KOPT-K1 (cell line): ENCODE measurements around the gene ERVW-1.
A peak's percentile ranks its signal among the peaks of the same experiment; 100 is the strongest.
"Not testable (repeated sequence)": the region's sequence is repeated elsewhere in the genome, so short reads cannot be mapped to it uniquely, and the experiment has no call there.

Experiments used
- H3K27ac ChIP-seq: fragments of 200-600 bp; sonication (generic); 2 replicates; pipeline ENCODE4 v1.5.1; 2016; ENCODE audit warnings: antibody characterized with exemption, mild to moderate bottlenecking, low read depth, low read length; ENCODE audit not compliant: poor library complexity, severe bottlenecking
- H3K36me3 ChIP-seq: fragments of 200-600 bp; sonication (generic); 2 replicates; pipeline ENCODE4 v1.5.1; 2017; ENCODE audit warnings: antibody characterized with exemption, mild to moderate bottlenecking, low read length, moderate library complexity; ENCODE audit not compliant: insufficient read depth
- H3K9me3 ChIP-seq: fragments of 200-600 bp; sonication (generic); 2 replicates; pipeline ENCODE4 v1.5.1; 2017; ENCODE audit warnings: antibody characterized with exemption, low read length, mild to moderate bottlenecking; ENCODE audit not compliant: insufficient read depth, poor library complexity, severe bottlenecking

Gene ERVW-1

GRCh38 chr7:92451645-92452044, 26.1 kb downstream of the ERVW-1 start:
- Histone ChIP-seq H3K9me3 (no peaks in the 10 kb centered on the region), H3K36me3 (peaks cover 56% of the 10 kb centered on the region)

GRCh38 chr7:92448205-92448747, 29.5 kb downstream of the ERVW-1 start:
- Histone ChIP-seq H3K9me3 (no peaks in the 10 kb centered on the region), H3K27ac (peak overlapping the region; percentile 93), H3K36me3 (peaks cover 30% of the 10 kb centered on the region; the same call in 1 of the 2 replicates)

More at GRCh38 chr7:92451645-92452044, 26.1 kb downstream of the ERVW-1 start:
- no peak overlapping the region for H3K27ac ChIP-seq

- Histone ChIP-seq H3K36me3 (peaks cover 23% of the 10 kb centered on the region; the same call in 1 of the 2 replicates), H3K9me3 (no peaks in the 10 kb centered on the region)
These were observed 30.2 kb downstream of the ERVW-1 start, which contains the start of gene GATAD1 for GRCh38 chr7:92447345-92448204. GATAD1 (plus strand) TSS chr7:92447482; CDS start chr7:92447730, 248 bp downstream.

GRCh38 chr7:92446869-92447344, 30.8 kb downstream of the ERVW-1 start:
- peaks cover 17% of the 10 kb centered on the region; the same call in 1 of the 2 replicates for H3K36me3 ChIP-seq
- no peaks in the 10 kb centered on the region for H3K9me3 ChIP-seq
- peak overlapping the region; percentile 93 for H3K27ac ChIP-seq

More at GRCh38 chr7:92447345-92448204, 30.2 kb downstream of the ERVW-1 start, which contains the start of gene GATAD1:
- H3K27ac ChIP-seq = peak within 1 kb of the TSS; percentile 93

- H3K9me3 ChIP-seq, H3K27ac ChIP-seq, H3K36me3 ChIP-seq: not testable (repeated sequence)
These were observed 35.0 kb downstream of the ERVW-1 start for GRCh38 chr7:92442720-92443119.

- H3K27ac ChIP-seq = no peak overlapping the region
These were observed 39.7 kb downstream of the ERVW-1 start for GRCh38 chr7:92437956-92438491.

GRCh38 chr7:92436612-92437445, 40.9 kb downstream of the ERVW-1 start:
- no peak overlapping the region for H3K27ac ChIP-seq

More at GRCh38 chr7:92437956-92438491, 39.7 kb downstream of the ERVW-1 start:
- H3K36me3 ChIP-seq = no peaks in the 10 kb centered on the region
- H3K9me3 ChIP-seq = no peaks in the 10 kb centered on the region

GRCh38 chr7:92435542-92435941, 42.2 kb downstream of the ERVW-1 start:
- no peak overlapping the region for H3K27ac ChIP-seq
- no peaks in the 10 kb centered on the region for H3K9me3 ChIP-seq
- H3K36me3 ChIP-seq = no peaks in the 10 kb centered on the region

More at GRCh38 chr7:92436612-92437445, 40.9 kb downstream of the ERVW-1 start:
- H3K9me3 ChIP-seq = no peaks in the 10 kb centered on the region
- no peaks in the 10 kb centered on the region for H3K36me3 ChIP-seq

- H3K27ac ChIP-seq = no peak overlapping the region
- H3K36me3 ChIP-seq = no peaks in the 10 kb centered on the region
These were observed 44.7 kb downstream of the ERVW-1 start for GRCh38 chr7:92433019-92433418.

GRCh38 chr7:92432299-92432946, 45.3 kb downstream of the ERVW-1 start:
- no peaks in the 10 kb centered on the region for H3K36me3 ChIP-seq
- no peak overlapping the region for H3K27ac ChIP-seq
- H3K9me3 ChIP-seq = no peaks in the 10 kb centered on the region

More at GRCh38 chr7:92433019-92433418, 44.7 kb downstream of the ERVW-1 start:
- no peaks in the 10 kb centered on the region for H3K9me3 ChIP-seq

GRCh38 chr7:92427193-92427592, 50.6 kb downstream of the ERVW-1 start:
- Histone ChIP-seq H3K36me3 (no peaks in the 10 kb centered on the region), H3K27ac (no peak overlapping the region), H3K9me3 (no peaks in the 10 kb centered on the region)

- Histone ChIP-seq H3K27ac (no peak overlapping the region), H3K36me3 (no peaks in the 10 kb centered on the region), H3K9me3 (no peaks in the 10 kb centered on the region)
These were observed 52.3 kb downstream of the ERVW-1 start for GRCh38 chr7:92425311-92425947.

GRCh38 chr7:92423710-92424131, 54.0 kb downstream of the ERVW-1 start:
- H3K36me3 ChIP-seq = no peaks in the 10 kb centered on the region
- H3K27ac ChIP-seq = no peak overlapping the region
- no peaks in the 10 kb centered on the region for H3K9me3 ChIP-seq

GRCh38 chr7:92422926-92423325, 54.8 kb downstream of the ERVW-1 start:
- Histone ChIP-seq H3K36me3 (no peaks in the 10 kb centered on the region), H3K9me3 (no peaks in the 10 kb centered on the region), H3K27ac (no peak overlapping the region)
